ENCODE data around the gene ANKRD18A.

DNA sequence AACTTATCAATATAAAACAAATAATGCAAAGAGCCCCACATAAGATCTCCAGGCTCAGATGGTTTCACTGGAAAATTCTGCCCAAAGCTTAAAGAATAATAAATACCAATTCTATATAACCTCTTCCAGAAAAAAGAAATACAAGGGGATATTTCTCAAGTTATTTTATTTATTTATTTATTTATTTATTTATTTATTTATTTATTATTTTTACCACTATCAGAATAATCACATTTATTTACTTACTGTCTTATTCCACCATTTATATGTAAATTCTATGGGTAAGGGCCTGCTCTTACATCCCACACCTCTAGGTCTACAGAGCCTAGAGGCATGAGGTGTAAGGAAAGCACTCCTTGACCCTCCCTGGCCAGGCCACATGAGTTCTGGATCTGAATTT, 91.1 kb downstream of the ANKRD18A start:
- TF ChIP-seq, protein P1, sequence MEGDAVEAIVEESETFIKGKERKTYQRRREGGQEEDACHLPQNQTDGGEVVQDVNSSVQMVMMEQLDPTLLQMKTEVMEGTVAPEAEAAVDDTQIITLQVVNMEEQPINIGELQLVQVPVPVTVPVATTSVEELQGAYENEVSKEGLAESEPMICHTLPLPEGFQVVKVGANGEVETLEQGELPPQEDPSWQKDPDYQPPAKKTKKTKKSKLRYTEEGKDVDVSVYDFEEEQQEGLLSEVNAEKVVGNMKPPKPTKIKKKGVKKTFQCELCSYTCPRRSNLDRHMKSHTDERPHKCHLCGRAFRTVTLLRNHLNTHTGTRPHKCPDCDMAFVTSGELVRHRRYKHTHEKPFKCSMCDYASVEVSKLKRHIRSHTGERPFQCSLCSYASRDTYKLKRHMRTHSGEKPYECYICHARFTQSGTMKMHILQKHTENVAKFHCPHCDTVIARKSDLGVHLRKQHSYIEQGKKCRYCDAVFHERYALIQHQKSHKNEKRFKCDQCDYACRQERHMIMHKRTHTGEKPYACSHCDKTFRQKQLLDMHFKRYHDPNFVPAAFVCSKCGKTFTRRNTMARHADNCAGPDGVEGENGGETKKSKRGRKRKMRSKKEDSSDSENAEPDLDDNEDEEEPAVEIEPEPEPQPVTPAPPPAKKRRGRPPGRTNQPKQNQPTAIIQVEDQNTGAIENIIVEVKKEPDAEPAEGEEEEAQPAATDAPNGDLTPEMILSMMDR (IDR thresholded peaks at IDR 0.05) = no peak
- TF ChIP-seq EP300 (IDR thresholded peaks at IDR 0.05) = no peak
- TF ChIP-seq POLR2A (IDR thresholded peaks at IDR 0.05) = no peak
